Endothelial cell of umbilical vein (primary cell): ENCODE data around the gene TNFRSF8. TPM values are rescaled to one million over a fixed set of nuclear protein-coding genes. Genes with fewer than 3 reads are reported as not detected.
A peak's percentile ranks its signal among the peaks of the same experiment; 100 is the strongest.

Source experiments
- BruUV-seq: library from RNA; stranded (reverse); fragments of 400-500 nt; replicated peaks from 2 replicates; lab custom pipeline; 2021; lab: Mats Ljungman, UMichigan
- CTCF ChIA-PET: fragments of 300-600, 350-600 bp; sonication (Branson Sonifier 250); formaldehyde crosslinking; loops from one replicate; lab custom pipeline; 2021; ENCODE audit warnings: antibody characterized with exemption, inconsistent platforms; lab: Charles Lee
- POLR2A ChIA-PET: fragments of 300-600, 350-600 bp; sonication (Branson Sonifier 250); formaldehyde crosslinking; loops from one replicate; lab custom pipeline; 2021; ENCODE audit warnings: antibody characterized with exemption, inconsistent platforms; lab: Charles Lee
- DNase-seq: peaks from one replicate; pipeline ENCODE4 v3.0.0-alpha.2; 2011; ENCODE audit warnings: low read depth, low spot score
- FAIRE-seq: peaks from 2 replicates; lab custom pipeline; 2011; peaks lifted over from hg19 to GRCh38; lab: Jason Lieb, UNC
- H2AFZ ChIP-seq: 2 replicates; pipeline ENCODE4 v1.6.0; 2012; ENCODE audit warnings: low read depth, low read length, control low read depth, inconsistent platforms
- H3K27ac ChIP-seq: 2 replicates; pipeline ENCODE4 v1.5.1; 2011; ENCODE audit warnings: low read depth, mild to moderate bottlenecking, control low read depth, low read length, moderate library complexity; ENCODE audit not compliant: insufficient read depth
- H3K27me3 ChIP-seq, 2 experiments: 2 replicates each; pipeline versions ENCODE4 v1.6.0 to v1.6.1; 2011; ENCODE audit warnings: low read length in 2 of 2, mixed read lengths in 1 of 2; ENCODE audit not compliant: control insufficient read depth in 2 of 2, insufficient read depth in 2 of 2
- H3K36me3 ChIP-seq, 2 experiments: 2 replicates in 1 of 2; 3 replicates in 1 of 2; pipeline ENCODE4 v1.5.1; 2011; ENCODE audit warnings: low read length in 2 of 2, mild to moderate bottlenecking in 1 of 2, moderate library complexity in 1 of 2; ENCODE audit not compliant: control insufficient read depth in 2 of 2, insufficient read depth in 2 of 2; ENCODE audit errors: extremely low read depth in 1 of 2
- H3K4me1 ChIP-seq: 3 replicates; pipeline ENCODE4 v1.5.1; 2011; ENCODE audit warnings: mild to moderate bottlenecking, low read length; ENCODE audit not compliant: control insufficient read depth, insufficient read depth; ENCODE audit errors: extremely low read depth
- H3K4me2 ChIP-seq: 2 replicates; pipeline ENCODE4 v1.6.1; 2011; ENCODE audit warnings: low read length, control low read depth, mixed read lengths; ENCODE audit not compliant: insufficient read depth
- H3K4me3 ChIP-seq, 3 experiments: fragments of 200-600 bp in 1 of 3; sonication (generic), shearing (Covaris generic) in 1 of 3; replicated peaks in 1 of 3; 2 replicates each; pipeline ENCODE4 v1.5.1; 2011 to 2016; ENCODE audit warnings: control low read depth in 3 of 3, low read length in 3 of 3, mild to moderate bottlenecking in 2 of 3, inconsistent platforms in 1 of 3, low read depth in 1 of 3, moderate library complexity in 1 of 3; ENCODE audit not compliant: insufficient read depth in 1 of 3
- H3K79me2 ChIP-seq: 2 replicates; pipeline ENCODE4 v1.6.0; 2012; ENCODE audit warnings: low read length, inconsistent platforms; ENCODE audit not compliant: control insufficient read depth, insufficient read depth
- H3K9ac ChIP-seq: replicated peaks from 2 replicates; pipeline ENCODE3; 2011; ENCODE audit warnings: low read length, control low read depth; ENCODE audit not compliant: insufficient read depth; ENCODE audit errors: extremely low read depth
- H3K9me1 ChIP-seq: replicated peaks from 3 replicates; pipeline ENCODE4 v1.6.0; 2011; ENCODE audit warnings: mild to moderate bottlenecking, low read length; ENCODE audit not compliant: control insufficient read depth, insufficient read depth; ENCODE audit errors: extremely low read depth
- H3K9me3 ChIP-seq: replicated peaks from 2 replicates; pipeline ENCODE4 v1.5.1; 2012; ENCODE audit warnings: low read length, inconsistent platforms; ENCODE audit not compliant: control insufficient read depth, insufficient read depth
- H4K20me1 ChIP-seq: replicated peaks from 2 replicates; pipeline ENCODE3; 2011; ENCODE audit warnings: mild to moderate bottlenecking, low read length; ENCODE audit not compliant: control insufficient read depth, insufficient read depth; ENCODE audit errors: extremely low read depth
- CTCF ChIP-seq, 2 donors: IDR thresholded peaks; 1 replicate in 1 of 2; 2 replicates in 1 of 2; pipeline ENCODE4 v1.5.1; 2011; ENCODE audit warnings: low read length in 2 of 2, mild to moderate bottlenecking in 2 of 2, moderate library complexity in 2 of 2, control low read depth in 1 of 2, inconsistent platforms in 1 of 2, low read depth in 1 of 2; ENCODE audit not compliant: insufficient read depth in 1 of 2; ENCODE audit errors: extremely low read depth in 1 of 2
- EZH2 ChIP-seq: IDR thresholded peaks from 2 replicates; pipeline ENCODE4 v1.6.1; 2012; ENCODE audit warnings: borderline replicate concordance, low read depth, mild to moderate bottlenecking, moderate library complexity, low read length, inconsistent platforms; ENCODE audit not compliant: severe bottlenecking
- FOS ChIP-seq: IDR thresholded peaks from 2 replicates; pipeline ENCODE4 v1.6.1; 2011; ENCODE audit warnings: mild to moderate bottlenecking, low read length, moderate library complexity, borderline replicate concordance; ENCODE audit not compliant: insufficient read depth
- GATA2 ChIP-seq: IDR thresholded peaks from 2 replicates; pipeline ENCODE4 v1.7.0; 2011; ENCODE audit warnings: low read depth, mild to moderate bottlenecking, moderate library complexity, mixed read lengths, low read length; ENCODE audit not compliant: insufficient read length, insufficient read depth
- JUN ChIP-seq: IDR thresholded peaks from 2 replicates; pipeline ENCODE4 v1.6.1; 2011; ENCODE audit warnings: borderline replicate concordance, low read depth; ENCODE audit not compliant: insufficient read length, insufficient read depth
- MAX ChIP-seq: IDR thresholded peaks from 2 replicates; pipeline ENCODE4 v1.6.1; 2011; ENCODE audit not compliant: insufficient read depth, insufficient read length
- MYC ChIP-seq: IDR thresholded peaks from one replicate; pipeline ENCODE4 v1.6.1; 2011; ENCODE audit warnings: mild to moderate bottlenecking, low read depth, low read length
- POLR2A ChIP-seq: IDR thresholded peaks from 2 replicates; pipeline ENCODE4 v1.6.1; 2012; ENCODE audit warnings: low read depth, mild to moderate bottlenecking, control low read depth, low read length
- POLR2AphosphoS5 ChIP-seq: IDR thresholded peaks from 2 replicates; pipeline ENCODE4 v1.6.1; 2012; ENCODE audit warnings: low read depth, mild to moderate bottlenecking, control low read depth, low read length, moderate library complexity; ENCODE audit not compliant: insufficient read depth
- dilution Hi-C: fragments of 300-500 bp; cut with MboI; formaldehyde crosslinking; loops from one replicate; pipeline ENCODE4 v1.15.0; 2019; ENCODE audit warnings: low sequenced_read_pairs; ENCODE audit not compliant: extremely low pct_ligation_motif_present
- intact Hi-C: fragments of 100-400 bp; cut with micrococcal nuclease; formaldehyde crosslinking; loops from one replicate; pipeline ENCODE4 v1.10.0; 2022
- polyA plus RNA-seq, 4 experiments: library from polyadenylated mRNA; depleted of rRNA in 3 of 4; stranded (reverse) in 3 of 4; unstranded in 1 of 4; fragments of >200 nt; gene quantifications; 2 replicates each; pipeline versions ENCODE4 v1.2.1 to v1.2.3, GENCODE V29; 2011 to 2012; ENCODE audit warnings: missing spikeins in 1 of 4
- total RNA-seq: library from RNA; stranded (reverse); gene quantifications from 2 replicates; pipeline ENCODE4 v1.2.3, GENCODE V29; 2021

TNFRSF8 gene
- total and polyA plus RNA-seq, 2 donors (not counting 3 experiments of a cell fraction or from before 2014, with no cell fraction given): 0.47 TPM; not detected in 1

DNA sequence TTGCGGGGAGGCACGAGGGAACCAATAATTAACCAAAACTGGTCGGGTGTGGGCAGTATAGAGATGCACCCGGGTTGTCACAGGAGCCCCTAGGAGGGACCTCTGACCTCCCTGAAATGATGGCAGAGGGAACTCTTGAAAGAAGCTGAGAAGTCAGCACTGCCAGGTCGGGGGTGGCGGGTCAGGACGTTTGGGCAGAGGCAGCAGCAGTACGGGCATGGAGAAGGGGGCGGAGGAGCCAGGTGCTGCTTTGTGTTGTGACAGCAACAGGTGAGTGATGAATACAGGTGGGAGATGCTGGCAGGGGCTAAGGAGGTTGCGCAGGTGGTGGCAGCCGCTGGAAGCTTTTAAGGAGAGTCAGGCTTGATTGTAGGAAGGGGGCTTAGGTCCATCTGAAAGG lies 115.4 kb downstream of the TNFRSF8 start:
- Histone ChIP-seq H3K4me2 (peak overlapping the region; percentile 13), H3K9me3 (no peaks in the 10 kb centered on the region), H2AFZ (no peak overlapping the region), H3K4me1 (peaks cover 41% of the 10 kb centered on the region), H3K4me3 (no peak overlapping the region), H4K20me1 (no peaks in the 10 kb centered on the region), H3K27ac (peak overlapping the region; percentile 95), H3K27me3 (no peaks in the 10 kb centered on the region), H3K9ac (peak overlapping the region; percentile 69), H3K36me3 (no peaks in the 10 kb centered on the region), H3K9me1 (no peaks in the 10 kb centered on the region), H3K79me2 (peaks cover 16% of the 10 kb centered on the region)
- dilution Hi-C loops (no loop called here), intact Hi-C loops (loop anchor here (1.0 to 2.0 kb wide), 5 partner anchors 10 to 426 kb away; no protein-coding TSS in a partner anchor)
- DNase-seq (no peak), FAIRE-seq (no peak)
- CTCF ChIA-PET: interaction anchor here (0.6 to 8.1 kb wide), 6 partner anchors 10 to 53 kb away, joined by 4 to 70 read pairs (median 8); no protein-coding TSS in a partner anchor
- POLR2A ChIA-PET: interaction anchor here (1.1 kb wide), 1 partner anchor 10 kb away, joined by 3 read pairs; no protein-coding TSS in a partner anchor
- BruUV-seq: no TSS peak
- TF ChIP-seq GATA2: no peak
- no peak for TF ChIP-seq JUN
- TF ChIP-seq EZH2: no peak
- no peak for TF ChIP-seq MAX
- no peak for TF ChIP-seq FOS
- TF ChIP-seq POLR2A: no peak
- no peak for TF ChIP-seq MYC
- TF ChIP-seq CTCF (IDR thresholded peaks at IDR 0.05; ENCODE audit: extremely low read depth in 1 of 2, insufficient read depth in 1 of 2, low read depth in 1 of 2, low read length in 2 of 2): no peak
- no peak for TF ChIP-seq POLR2AphosphoS5
